ENCODE measurements around the gene STYXL1.
"Not testable (repeated sequence)": the region's sequence is repeated elsewhere in the genome, so short reads cannot be mapped to it uniquely, and the experiment has no call there.

The STYXL1 gene

GRCh38 chr7:76037310-76037709, 10.5 kb downstream of the STYXL1 start:
- Histone ChIP-seq H3K4me1 (ENCODE audit: control insufficient read depth, insufficient read depth, low read length, poor library complexity, severe bottlenecking) (no peaks in the 10 kb centered on the region), H3K4me3 (ENCODE audit: insufficient read depth, low read depth, low read length, poor library complexity, severe bottlenecking) (no peak overlapping the region), H3K9me3 (ENCODE audit: control insufficient read depth, low read length) (no peaks in the 10 kb centered on the region), H3K27me3 (replicated peaks; ENCODE audit: control insufficient read depth, insufficient read depth, low read length, poor library complexity, severe bottlenecking) (no peaks in the 10 kb centered on the region), H3K27ac (ENCODE audit: insufficient read depth, low read length, poor library complexity, severe bottlenecking) (no peak overlapping the region), H3K36me3 (ENCODE audit: control insufficient read depth, insufficient read depth, low read length) (no peaks in the 10 kb centered on the region)
- no peak for DNase-seq

GRCh38 chr7:76031964-76032363, 15.8 kb downstream of the STYXL1 start:
- no peak overlapping the region for H3K27ac ChIP-seq (ENCODE audit: insufficient read depth, low read length, poor library complexity, severe bottlenecking)
- no peaks in the 10 kb centered on the region for H3K27me3 ChIP-seq (replicated peaks; ENCODE audit: control insufficient read depth, insufficient read depth, low read length, poor library complexity, severe bottlenecking)
- no peaks in the 10 kb centered on the region for H3K4me1 ChIP-seq (ENCODE audit: control insufficient read depth, insufficient read depth, low read length, poor library complexity, severe bottlenecking)
- DNase-seq = no peak
- no peaks in the 10 kb centered on the region for H3K9me3 ChIP-seq (ENCODE audit: control insufficient read depth, low read length)
- peaks cover 6% of the 10 kb centered on the region for H3K36me3 ChIP-seq (ENCODE audit: control insufficient read depth, insufficient read depth, low read length)
- no peak overlapping the region for H3K4me3 ChIP-seq (ENCODE audit: insufficient read depth, low read depth, low read length, poor library complexity, severe bottlenecking)

- DNase-seq; H3K4me3 ChIP-seq (ENCODE audit: insufficient read depth, low read depth, low read length, poor library complexity, severe bottlenecking); H3K9me3 ChIP-seq (ENCODE audit: control insufficient read depth, low read length); H3K4me1 ChIP-seq (ENCODE audit: control insufficient read depth, insufficient read depth, low read length, poor library complexity, severe bottlenecking); H3K27me3 ChIP-seq (replicated peaks; ENCODE audit: control insufficient read depth, insufficient read depth, low read length, poor library complexity, severe bottlenecking); H3K36me3 ChIP-seq (ENCODE audit: control insufficient read depth, insufficient read depth, low read length); H3K27ac ChIP-seq (ENCODE audit: insufficient read depth, low read length, poor library complexity, severe bottlenecking): not testable (repeated sequence)
These were observed 18.1 kb downstream of the STYXL1 start for GRCh38 chr7:76029682-76030081.

DNA sequence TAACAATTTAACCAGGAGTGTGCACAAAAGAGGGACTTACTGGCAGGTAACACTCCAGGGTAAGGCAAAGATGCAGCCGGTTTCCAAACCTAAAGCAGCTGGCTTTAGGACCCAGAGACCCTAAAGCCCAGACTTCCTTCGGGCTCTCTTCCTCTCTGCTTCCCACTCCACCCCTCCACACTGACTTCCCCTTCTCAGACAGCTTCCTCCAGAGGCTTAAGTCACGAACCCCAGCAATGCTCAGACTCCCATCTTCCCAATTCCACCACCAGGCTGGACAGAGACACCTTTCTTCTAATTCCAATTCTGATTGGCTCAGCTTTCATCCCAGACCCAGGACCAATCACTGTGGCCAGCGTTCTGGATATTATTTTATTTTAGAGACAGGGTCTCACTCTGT, 24.8 kb downstream of the STYXL1 start:
- Histone ChIP-seq H3K4me3 (ENCODE audit: insufficient read depth, low read depth, low read length, poor library complexity, severe bottlenecking) (no peak overlapping the region), H3K36me3 (ENCODE audit: control insufficient read depth, insufficient read depth, low read length) (peaks cover 9% of the 10 kb centered on the region), H3K4me1 (ENCODE audit: control insufficient read depth, insufficient read depth, low read length, poor library complexity, severe bottlenecking) (peaks cover 3% of the 10 kb centered on the region), H3K27ac (ENCODE audit: insufficient read depth, low read length, poor library complexity, severe bottlenecking) (no peak overlapping the region), H3K27me3 (replicated peaks; ENCODE audit: control insufficient read depth, insufficient read depth, low read length, poor library complexity, severe bottlenecking) (no peaks in the 10 kb centered on the region), H3K9me3 (ENCODE audit: control insufficient read depth, low read length) (no peaks in the 10 kb centered on the region)
- DNase-seq = no peak

DNA sequence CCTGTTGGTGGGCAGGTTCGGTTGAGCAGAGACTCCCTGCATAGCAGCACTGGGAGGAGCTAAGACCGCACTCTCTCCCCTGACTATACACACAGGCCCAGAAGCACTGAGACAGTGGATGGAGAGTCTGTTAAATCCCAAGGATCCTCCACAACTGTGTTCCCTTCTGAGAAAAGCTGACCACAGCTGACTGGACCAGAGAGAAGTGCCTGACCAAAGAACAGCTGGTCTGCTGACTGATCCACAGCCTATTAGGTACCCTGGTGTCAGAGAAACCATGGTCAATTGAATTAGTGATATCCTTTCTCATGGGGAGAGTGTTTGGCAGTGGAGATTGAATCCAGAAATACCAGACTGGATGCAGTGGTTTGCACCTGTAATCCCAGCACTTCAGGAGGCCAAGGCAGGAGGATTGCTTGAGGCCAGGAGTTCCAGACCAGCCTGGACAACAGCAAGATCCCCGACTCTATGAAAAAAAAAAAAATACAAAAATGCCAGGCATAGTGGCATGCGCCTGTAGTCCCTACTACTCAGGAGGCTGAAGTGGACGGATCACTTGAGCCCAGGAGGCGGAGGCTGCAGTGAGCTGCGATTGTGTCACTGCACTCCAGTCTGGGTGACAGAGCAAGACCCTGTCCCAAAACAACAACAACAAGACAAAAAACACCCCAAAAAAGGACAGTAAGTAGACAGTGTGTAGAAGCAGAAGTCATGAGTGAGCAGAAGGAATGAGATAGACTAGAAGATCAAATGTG, 25.6 kb downstream of the STYXL1 start:
- no peaks in the 10 kb centered on the region for H3K27me3 ChIP-seq (replicated peaks; ENCODE audit: control insufficient read depth, insufficient read depth, low read length, poor library complexity, severe bottlenecking)
- H3K27ac ChIP-seq (ENCODE audit: insufficient read depth, low read length, poor library complexity, severe bottlenecking) = no peak overlapping the region
- peaks cover 9% of the 10 kb centered on the region for H3K36me3 ChIP-seq (ENCODE audit: control insufficient read depth, insufficient read depth, low read length)
- no peaks in the 10 kb centered on the region for H3K9me3 ChIP-seq (ENCODE audit: control insufficient read depth, low read length)
- H3K4me1 ChIP-seq (ENCODE audit: control insufficient read depth, insufficient read depth, low read length, poor library complexity, severe bottlenecking) = peaks cover 3% of the 10 kb centered on the region
- H3K4me3 ChIP-seq (ENCODE audit: insufficient read depth, low read depth, low read length, poor library complexity, severe bottlenecking) = no peak overlapping the region
- DNase-seq = no peak

- peaks cover 3% of the 10 kb centered on the region for H3K4me1 ChIP-seq (ENCODE audit: control insufficient read depth, insufficient read depth, low read length, poor library complexity, severe bottlenecking)
- no peaks in the 10 kb centered on the region for H3K9me3 ChIP-seq (ENCODE audit: control insufficient read depth, low read length)
- H3K36me3 ChIP-seq (ENCODE audit: control insufficient read depth, insufficient read depth, low read length) = peaks cover 9% of the 10 kb centered on the region
- DNase-seq = peak; percentile 33 to 61 (median 37)
- no peaks in the 10 kb centered on the region for H3K27me3 ChIP-seq (replicated peaks; ENCODE audit: control insufficient read depth, insufficient read depth, low read length, poor library complexity, severe bottlenecking)
- H3K27ac ChIP-seq (ENCODE audit: insufficient read depth, low read length, poor library complexity, severe bottlenecking) = no peak overlapping the region
- no peak overlapping the region for H3K4me3 ChIP-seq (ENCODE audit: insufficient read depth, low read depth, low read length, poor library complexity, severe bottlenecking)
These were observed 27.6 kb downstream of the STYXL1 start for GRCh38 chr7:76020031-76020714.

DNA sequence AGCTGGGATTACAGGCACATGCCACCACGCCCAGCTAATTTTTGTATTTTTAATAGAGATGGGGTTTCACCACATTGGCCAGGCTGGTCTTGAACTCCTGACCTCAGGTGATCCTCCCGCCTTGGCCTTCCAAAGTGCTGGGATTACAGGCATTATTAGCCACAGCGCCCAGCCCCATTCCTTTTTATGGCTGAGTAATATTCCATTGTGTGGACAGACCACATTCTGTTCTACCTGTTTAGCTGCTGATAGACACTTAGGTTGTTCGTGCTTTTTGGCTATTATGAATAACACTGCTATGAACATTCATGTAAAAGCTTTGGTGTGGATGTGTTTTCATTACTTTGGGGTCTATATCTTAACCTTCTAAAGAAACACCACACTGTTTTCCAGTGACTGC, 29.3 kb downstream of the STYXL1 start:
- not testable (repeated sequence) for H3K4me1 ChIP-seq (ENCODE audit: control insufficient read depth, insufficient read depth, low read length, poor library complexity, severe bottlenecking); H3K9me3 ChIP-seq (ENCODE audit: control insufficient read depth, low read length); DNase-seq; H3K27me3 ChIP-seq (replicated peaks; ENCODE audit: control insufficient read depth, insufficient read depth, low read length, poor library complexity, severe bottlenecking); H3K4me3 ChIP-seq (ENCODE audit: insufficient read depth, low read depth, low read length, poor library complexity, severe bottlenecking); H3K36me3 ChIP-seq (ENCODE audit: control insufficient read depth, insufficient read depth, low read length); H3K27ac ChIP-seq (ENCODE audit: insufficient read depth, low read length, poor library complexity, severe bottlenecking)

DNA sequence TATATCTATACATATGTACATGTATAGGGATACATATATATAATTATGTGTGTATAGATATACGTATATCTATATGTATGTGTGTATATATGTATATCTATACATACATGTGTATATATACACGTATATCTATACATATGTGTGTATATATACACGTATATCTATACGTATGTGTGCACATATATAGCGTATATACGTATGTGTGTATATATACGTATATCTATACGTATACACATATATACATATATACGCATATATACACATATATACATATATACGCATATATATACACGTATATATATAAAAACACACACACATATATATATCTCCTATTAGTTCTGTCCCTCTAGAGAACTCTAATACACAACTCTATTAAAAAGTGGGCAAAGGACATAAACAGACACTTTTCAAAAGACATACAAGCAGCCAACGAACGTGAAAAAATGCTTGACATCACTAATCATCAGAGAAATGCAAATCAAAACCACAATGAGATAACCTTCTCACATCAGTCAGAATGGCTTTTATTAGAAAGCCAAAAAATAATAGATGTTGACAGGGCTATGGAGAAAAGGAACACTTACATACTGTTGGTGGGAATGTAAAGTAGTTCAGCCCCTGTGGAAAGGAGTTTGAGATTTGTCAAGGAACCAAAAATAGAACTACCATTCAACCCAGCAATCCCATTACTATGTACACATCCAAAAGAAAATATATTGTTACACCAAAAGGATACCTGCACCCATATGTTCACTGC, 31.4 kb downstream of the STYXL1 start:
- H3K9me3 ChIP-seq (ENCODE audit: control insufficient read depth, low read length) = no peaks in the 10 kb centered on the region
- H3K4me3 ChIP-seq (ENCODE audit: insufficient read depth, low read depth, low read length, poor library complexity, severe bottlenecking) = no peak overlapping the region
- H3K36me3 ChIP-seq (ENCODE audit: control insufficient read depth, insufficient read depth, low read length) = peaks cover under 1% of the 10 kb centered on the region
- DNase-seq = no peak
- no peak overlapping the region for H3K27ac ChIP-seq (ENCODE audit: insufficient read depth, low read length, poor library complexity, severe bottlenecking)
- H3K27me3 ChIP-seq (replicated peaks; ENCODE audit: control insufficient read depth, insufficient read depth, low read length, poor library complexity, severe bottlenecking) = no peaks in the 10 kb centered on the region
- peaks cover 3% of the 10 kb centered on the region for H3K4me1 ChIP-seq (ENCODE audit: control insufficient read depth, insufficient read depth, low read length, poor library complexity, severe bottlenecking)

DNA sequence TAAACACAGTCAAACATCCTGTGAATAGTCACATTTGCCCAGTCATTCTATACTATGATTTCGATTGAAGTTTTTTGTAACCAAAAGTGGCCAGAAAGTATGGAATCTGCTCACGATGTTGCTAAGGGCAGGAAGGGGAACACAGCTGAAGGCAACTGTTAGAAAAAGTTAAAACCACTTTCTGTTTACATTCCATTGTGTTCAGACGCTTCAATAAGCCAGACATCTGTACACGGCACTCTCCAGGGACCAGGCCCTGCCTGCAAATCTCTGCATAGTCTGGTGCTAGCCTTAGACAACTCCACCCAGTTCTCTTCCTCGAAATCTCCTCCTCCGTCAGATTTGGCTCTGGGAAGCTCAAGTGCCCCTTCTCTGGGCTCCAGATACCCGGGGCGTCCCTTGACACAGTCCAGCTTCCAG, 36.3 kb downstream of the STYXL1 start:
- H3K4me3 ChIP-seq (ENCODE audit: insufficient read depth, low read depth, low read length, poor library complexity, severe bottlenecking) = no peak overlapping the region
- peaks cover 11% of the 10 kb centered on the region for H3K4me1 ChIP-seq (ENCODE audit: control insufficient read depth, insufficient read depth, low read length, poor library complexity, severe bottlenecking)
- no peak for DNase-seq
- H3K27ac ChIP-seq (ENCODE audit: insufficient read depth, low read length, poor library complexity, severe bottlenecking) = no peak overlapping the region
- no peaks in the 10 kb centered on the region for H3K36me3 ChIP-seq (ENCODE audit: control insufficient read depth, insufficient read depth, low read length)
- no peaks in the 10 kb centered on the region for H3K9me3 ChIP-seq (ENCODE audit: control insufficient read depth, low read length)
- H3K27me3 ChIP-seq (replicated peaks; ENCODE audit: control insufficient read depth, insufficient read depth, low read length, poor library complexity, severe bottlenecking) = no peaks in the 10 kb centered on the region

All from effector memory CD4-positive, alpha-beta T cell (primary cell).